ENCODE data around the gene ZNF555.

The ZNF555 gene

DNA sequence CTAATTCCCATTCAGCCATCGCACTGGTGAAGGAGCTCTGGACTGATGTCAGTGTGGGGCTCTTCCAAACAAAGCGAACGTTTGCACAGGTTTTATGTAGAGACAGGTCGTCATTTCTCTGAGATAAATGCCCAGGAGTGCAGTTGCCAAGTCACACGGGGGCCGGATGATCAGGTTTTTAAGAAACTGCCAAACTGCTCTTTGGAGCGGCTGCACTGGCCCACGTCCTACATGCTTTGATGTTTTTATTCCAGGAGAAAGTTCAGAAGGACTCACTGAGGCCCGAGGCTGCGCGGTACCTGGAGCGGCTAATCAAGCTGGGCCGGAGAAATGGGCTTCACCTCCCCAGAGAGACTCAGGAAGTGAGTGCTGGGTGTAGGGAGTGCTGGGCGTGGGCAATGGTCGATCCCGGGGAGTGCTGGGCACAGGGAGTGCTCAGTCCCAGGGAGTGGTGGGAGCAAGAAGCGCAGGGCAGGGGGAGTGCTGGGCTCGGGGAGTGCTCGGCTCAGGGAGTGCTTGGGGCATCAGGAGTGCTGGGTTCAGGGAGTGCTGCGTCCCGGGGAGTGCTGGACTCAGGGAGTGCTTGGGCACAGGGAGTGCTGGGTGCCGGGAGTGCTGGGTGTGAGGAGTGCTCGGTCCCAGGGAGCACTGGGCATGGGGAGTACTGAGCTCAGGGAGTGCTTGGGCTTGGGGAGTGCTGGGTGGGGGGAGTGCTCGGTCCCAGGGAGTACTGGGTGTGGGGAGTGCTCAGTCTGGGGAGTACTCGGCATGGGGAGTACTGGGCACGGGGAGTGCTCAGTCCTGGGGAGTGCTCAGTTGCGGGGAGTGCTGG lies 45.2 kb upstream of the ZNF555 start:
- Histone ChIP-seq H4K5ac (ENCODE audit: low read length) (no peak overlapping the region), H3K27ac (ENCODE audit: low read depth, low read length) (no peak overlapping the region), H3K4ac (ENCODE audit: low read depth, low read length) (no peak overlapping the region), H2BK120ac (ENCODE audit: low read depth, low read length) (no peak overlapping the region), H3K4me1 (ENCODE audit: control insufficient read depth, low read depth, low read length) (no peaks in the 10 kb centered on the region), H3K4me3 (ENCODE audit: low read length) (no peak overlapping the region), H2AK5ac (ENCODE audit: low read length) (no peak overlapping the region), H3K23ac (ENCODE audit: low read length) (no peak overlapping the region), H4K8ac (ENCODE audit: low read depth, low read length) (no peak overlapping the region), H3K9ac (ENCODE audit: low read length) (no peak overlapping the region), H3K36me3 (ENCODE audit: control insufficient read depth, insufficient read depth, low read length) (peaks cover 17% of the 10 kb centered on the region), H2BK5ac (ENCODE audit: low read length) (no peak overlapping the region), H3K27me3 (ENCODE audit: insufficient read depth, low read length, poor library complexity) (no peaks in the 10 kb centered on the region), H3K79me2 (ENCODE audit: control insufficient read depth, insufficient read depth, low read length) (no peaks in the 10 kb centered on the region), H3K56ac (ENCODE audit: low read length) (no peak overlapping the region), H3K79me1 (ENCODE audit: low read length) (no peaks in the 10 kb centered on the region), H3K18ac (ENCODE audit: low read length) (no peak overlapping the region), H3K4me2 (ENCODE audit: low read length) (no peak overlapping the region), H2BK15ac (replicated peaks; ENCODE audit: low read depth) (no peak overlapping the region)
- WGBS (ENCODE audit: extremely low coverage, insufficient coverage, low lambda C conversion rate) = no CpG with 5 or more reads among the region's 27 CpGs
- peak; percentile 10 for DNase-seq

DNA sequence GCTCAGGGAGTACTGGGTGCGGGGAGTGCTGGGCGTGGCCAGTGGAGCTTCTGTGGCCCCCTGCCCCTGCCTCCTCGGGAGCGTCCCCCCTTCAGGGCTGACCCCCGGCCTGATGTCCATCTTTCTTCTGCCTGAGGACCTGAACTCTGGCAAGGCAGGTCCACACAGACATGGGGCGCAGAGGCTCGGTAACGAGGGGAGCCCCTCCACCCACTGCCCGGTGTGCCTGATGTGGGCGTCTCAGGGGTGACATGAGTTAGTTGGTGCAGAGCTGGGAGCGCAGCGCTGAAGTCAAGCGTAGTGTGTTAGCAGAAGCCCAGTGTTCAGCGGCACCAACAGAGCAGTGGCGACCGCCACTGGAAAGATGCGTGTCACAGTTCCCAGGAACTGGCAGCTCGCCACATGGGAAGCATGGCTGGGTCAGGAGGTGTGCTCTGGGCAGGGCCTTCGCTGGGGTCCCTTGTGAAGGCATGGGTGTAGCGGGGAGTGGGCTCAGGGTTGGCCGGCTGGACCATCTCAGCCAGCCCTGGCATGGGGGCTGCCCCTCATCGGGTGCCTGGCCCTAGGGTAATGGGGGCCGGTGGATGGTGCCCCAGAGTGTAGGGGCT lies 44.5 kb upstream of the ZNF555 start:
- Histone ChIP-seq H2BK15ac (replicated peaks; ENCODE audit: low read depth) (no peak overlapping the region), H3K9ac (ENCODE audit: low read length) (no peak overlapping the region), H3K4me2 (ENCODE audit: low read length) (no peak overlapping the region), H4K5ac (ENCODE audit: low read length) (no peak overlapping the region), H3K36me3 (ENCODE audit: control insufficient read depth, insufficient read depth, low read length) (peaks cover 20% of the 10 kb centered on the region), H4K8ac (ENCODE audit: low read depth, low read length) (no peak overlapping the region), H3K56ac (ENCODE audit: low read length) (no peak overlapping the region), H3K79me2 (ENCODE audit: control insufficient read depth, insufficient read depth, low read length) (no peaks in the 10 kb centered on the region), H3K18ac (ENCODE audit: low read length) (no peak overlapping the region), H3K23ac (ENCODE audit: low read length) (no peak overlapping the region), H2BK120ac (ENCODE audit: low read depth, low read length) (no peak overlapping the region), H3K4ac (ENCODE audit: low read depth, low read length) (no peak overlapping the region), H3K27ac (ENCODE audit: low read depth, low read length) (no peak overlapping the region), H3K27me3 (ENCODE audit: insufficient read depth, low read length, poor library complexity) (no peaks in the 10 kb centered on the region), H3K79me1 (ENCODE audit: low read length) (peaks cover 1% of the 10 kb centered on the region), H3K4me1 (ENCODE audit: control insufficient read depth, low read depth, low read length) (no peaks in the 10 kb centered on the region), H2BK5ac (ENCODE audit: low read length) (no peak overlapping the region), H2AK5ac (ENCODE audit: low read length) (no peak overlapping the region), H3K4me3 (ENCODE audit: low read length) (no peak overlapping the region)
- no peak for DNase-seq
- no CpG with 5 or more reads among the region's 23 CpGs for WGBS (ENCODE audit: extremely low coverage, insufficient coverage, low lambda C conversion rate)

DNA sequence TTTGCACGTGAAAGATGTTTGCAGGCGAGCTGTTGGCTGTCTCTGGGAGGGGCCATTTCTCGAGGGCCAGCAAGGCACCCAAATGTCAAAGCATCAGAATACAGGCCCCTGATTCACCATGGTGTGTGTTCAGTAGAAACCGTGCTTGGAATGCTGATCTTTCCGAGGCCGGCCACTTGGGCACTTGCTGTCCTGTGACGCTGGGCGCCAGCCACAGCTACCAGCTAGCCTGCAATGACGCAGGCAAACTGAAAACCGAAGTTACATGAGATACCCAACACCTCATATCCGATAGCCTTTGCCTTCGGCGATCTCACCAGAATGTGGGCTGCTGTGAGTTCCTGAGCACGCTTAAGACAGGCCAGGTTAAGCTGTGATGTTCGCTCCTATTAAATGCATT lies 44.0 kb upstream of the ZNF555 start:
- Histone ChIP-seq H3K79me2 (ENCODE audit: control insufficient read depth, insufficient read depth, low read length) (no peaks in the 10 kb centered on the region), H3K23ac (ENCODE audit: low read length) (no peak overlapping the region), H3K4me3 (ENCODE audit: low read length) (no peak overlapping the region), H2BK5ac (ENCODE audit: low read length) (no peak overlapping the region), H3K4me1 (ENCODE audit: control insufficient read depth, low read depth, low read length) (no peaks in the 10 kb centered on the region), H3K36me3 (ENCODE audit: control insufficient read depth, insufficient read depth, low read length) (peaks cover 22% of the 10 kb centered on the region), H3K27ac (ENCODE audit: low read depth, low read length) (no peak overlapping the region), H3K56ac (ENCODE audit: low read length) (no peak overlapping the region), H3K4me2 (ENCODE audit: low read length) (no peak overlapping the region), H3K27me3 (ENCODE audit: insufficient read depth, low read length, poor library complexity) (no peaks in the 10 kb centered on the region), H2BK120ac (ENCODE audit: low read depth, low read length) (no peak overlapping the region), H3K79me1 (ENCODE audit: low read length) (peaks cover 3% of the 10 kb centered on the region), H4K5ac (ENCODE audit: low read length) (no peak overlapping the region), H2AK5ac (ENCODE audit: low read length) (no peak overlapping the region), H3K4ac (ENCODE audit: low read depth, low read length) (no peak overlapping the region), H2BK15ac (replicated peaks; ENCODE audit: low read depth) (no peak overlapping the region), H3K18ac (ENCODE audit: low read length) (no peak overlapping the region), H3K9ac (ENCODE audit: low read length) (no peak overlapping the region), H4K8ac (ENCODE audit: low read depth, low read length) (no peak overlapping the region)
- WGBS (ENCODE audit: extremely low coverage, insufficient coverage, low lambda C conversion rate) = no CpG with 5 or more reads among the region's 15 CpGs
- DNase-seq = no peak

DNA sequence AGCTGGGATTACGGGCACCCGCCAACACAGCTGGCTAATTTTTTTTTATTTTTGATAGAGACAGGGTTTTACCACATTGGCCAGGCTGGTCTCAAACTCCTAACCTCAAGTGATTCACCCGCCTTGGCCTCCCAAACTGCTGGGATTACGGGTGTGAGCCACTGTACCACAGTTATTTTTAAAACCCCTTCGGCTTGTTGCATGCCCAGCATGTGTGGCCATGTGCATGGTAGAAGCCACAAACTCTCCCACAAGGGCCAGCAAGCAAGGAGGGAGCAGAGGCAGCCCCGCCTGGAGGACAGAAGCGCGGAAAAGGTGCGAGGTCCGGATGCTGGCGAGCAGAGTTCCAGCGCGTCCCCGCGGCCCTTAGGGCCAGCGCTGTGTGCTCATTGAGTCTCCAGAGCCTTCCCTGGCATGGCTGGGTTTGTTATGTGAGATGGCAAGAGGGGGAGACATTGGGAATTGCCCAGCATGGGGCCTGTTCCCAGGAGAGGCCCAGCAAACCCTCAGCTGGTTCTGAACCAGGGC lies 43.1 kb upstream of the ZNF555 start:
- no peak overlapping the region for H4K5ac ChIP-seq (ENCODE audit: low read length)
- WGBS (ENCODE audit: extremely low coverage, insufficient coverage, low lambda C conversion rate) = no CpG with 5 or more reads among the region's 16 CpGs
- no peak overlapping the region for H3K4me2 ChIP-seq (ENCODE audit: low read length)
- H3K79me2 ChIP-seq (ENCODE audit: control insufficient read depth, insufficient read depth, low read length) = no peaks in the 10 kb centered on the region
- no peak overlapping the region for H3K27ac ChIP-seq (ENCODE audit: low read depth, low read length)
- H3K18ac ChIP-seq (ENCODE audit: low read length) = no peak overlapping the region
- no peak overlapping the region for H2BK120ac ChIP-seq (ENCODE audit: low read depth, low read length)
- DNase-seq = no peak
- no peak overlapping the region for H3K23ac ChIP-seq (ENCODE audit: low read length)
- H2BK15ac ChIP-seq (replicated peaks; ENCODE audit: low read depth) = no peak overlapping the region
- H3K27me3 ChIP-seq (ENCODE audit: insufficient read depth, low read length, poor library complexity) = no peaks in the 10 kb centered on the region
- H3K4me1 ChIP-seq (ENCODE audit: control insufficient read depth, low read depth, low read length) = no peaks in the 10 kb centered on the region
- peaks cover 6% of the 10 kb centered on the region for H3K79me1 ChIP-seq (ENCODE audit: low read length)
- H3K36me3 ChIP-seq (ENCODE audit: control insufficient read depth, insufficient read depth, low read length) = peaks cover 22% of the 10 kb centered on the region
- no peak overlapping the region for H3K56ac ChIP-seq (ENCODE audit: low read length)
- H3K4ac ChIP-seq (ENCODE audit: low read depth, low read length) = no peak overlapping the region
- no peak overlapping the region for H3K4me3 ChIP-seq (ENCODE audit: low read length)
- H2AK5ac ChIP-seq (ENCODE audit: low read length) = no peak overlapping the region
- no peak overlapping the region for H3K9ac ChIP-seq (ENCODE audit: low read length)
- H4K8ac ChIP-seq (ENCODE audit: low read depth, low read length) = no peak overlapping the region
- H2BK5ac ChIP-seq (ENCODE audit: low read length) = no peak overlapping the region

DNA sequence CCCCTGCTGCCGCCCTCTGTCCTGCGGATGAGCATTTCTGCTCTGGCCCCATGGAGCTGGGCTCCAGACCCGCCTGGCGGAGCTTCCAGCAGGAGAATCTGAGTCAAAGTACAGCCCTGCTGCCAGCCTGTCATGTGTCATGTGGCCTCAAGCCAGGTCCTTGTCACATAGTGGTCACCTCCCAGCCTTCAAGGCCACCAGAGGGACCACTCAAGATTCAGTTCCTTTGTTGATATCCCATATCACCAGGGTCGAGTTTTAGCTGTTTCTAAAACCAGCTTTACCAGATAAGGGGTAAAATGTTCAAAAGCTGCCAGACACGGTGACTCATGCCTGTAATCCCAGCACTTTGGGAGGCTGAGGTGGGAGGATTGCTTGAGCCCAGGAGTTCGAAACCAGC lies 42.5 kb upstream of the ZNF555 start:
- no peak overlapping the region for H2BK120ac ChIP-seq (ENCODE audit: low read depth, low read length)
- H3K23ac ChIP-seq (ENCODE audit: low read length) = no peak overlapping the region
- no peak overlapping the region for H2BK5ac ChIP-seq (ENCODE audit: low read length)
- H3K27me3 ChIP-seq (ENCODE audit: insufficient read depth, low read length, poor library complexity) = no peaks in the 10 kb centered on the region
- DNase-seq = peak; percentile 42
- H3K4me2 ChIP-seq (ENCODE audit: low read length) = no peak overlapping the region
- no peak overlapping the region for H2BK15ac ChIP-seq (replicated peaks; ENCODE audit: low read depth)
- H3K4ac ChIP-seq (ENCODE audit: low read depth, low read length) = no peak overlapping the region
- no peak overlapping the region for H3K56ac ChIP-seq (ENCODE audit: low read length)
- no CpG with 5 or more reads among the region's 7 CpGs for WGBS (ENCODE audit: extremely low coverage, insufficient coverage, low lambda C conversion rate)
- H3K4me3 ChIP-seq (ENCODE audit: low read length) = no peak overlapping the region
- H3K4me1 ChIP-seq (ENCODE audit: control insufficient read depth, low read depth, low read length) = no peaks in the 10 kb centered on the region
- no peak overlapping the region for H3K27ac ChIP-seq (ENCODE audit: low read depth, low read length)
- peaks cover 6% of the 10 kb centered on the region for H3K79me1 ChIP-seq (ENCODE audit: low read length)
- no peak overlapping the region for H4K5ac ChIP-seq (ENCODE audit: low read length)
- no peak overlapping the region for H4K8ac ChIP-seq (ENCODE audit: low read depth, low read length)
- H3K9ac ChIP-seq (ENCODE audit: low read length) = no peak overlapping the region
- H2AK5ac ChIP-seq (ENCODE audit: low read length) = no peak overlapping the region
- no peak overlapping the region for H3K18ac ChIP-seq (ENCODE audit: low read length)
- no peaks in the 10 kb centered on the region for H3K79me2 ChIP-seq (ENCODE audit: control insufficient read depth, insufficient read depth, low read length)
- H3K36me3 ChIP-seq (ENCODE audit: control insufficient read depth, insufficient read depth, low read length) = peaks cover 20% of the 10 kb centered on the region
